ENCODE data around the gene GBA2.

The GBA2 gene

DNA sequence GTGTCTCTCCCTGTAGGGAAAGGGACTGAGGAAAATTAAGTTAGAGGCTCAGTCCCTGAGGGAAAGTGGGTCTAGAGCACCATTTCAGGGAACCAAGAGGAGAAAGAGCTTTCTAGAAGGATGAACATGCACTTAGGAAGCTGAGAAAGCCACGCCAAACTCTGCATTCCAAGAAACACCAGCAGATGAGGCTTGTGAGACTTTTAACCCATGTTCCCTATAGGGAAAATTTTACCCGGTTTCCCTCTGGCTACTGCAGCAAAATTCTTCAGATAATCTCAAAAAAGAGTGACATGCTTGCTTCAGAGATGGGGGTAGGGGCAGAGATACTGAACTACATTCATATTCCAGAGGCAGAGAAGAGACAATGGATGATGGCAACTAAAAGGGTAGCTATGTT is 25.6 kb downstream of the GBA2 start:
- peak; percentile 82 to 90 for DNase-seq
- Histone ChIP-seq H3K27ac (ENCODE audit: low read depth, low read length) (no peak overlapping the region), H2BK12ac (ENCODE audit: low read length) (no peak overlapping the region), H2BK120ac (ENCODE audit: insufficient read depth, low read length, poor library complexity) (no peak overlapping the region), H3K4me1 (ENCODE audit: control insufficient read depth in 1 of 2, insufficient read depth in 2 of 2, low read length in 2 of 2) (peaks cover 17 to 21% of the 10 kb centered on the region in 2 experiments), H2AFZ (ENCODE audit: insufficient read depth, low read length, poor library complexity) (no peak overlapping the region), H2BK5ac (ENCODE audit: low read depth, low read length, poor library complexity) (no peak overlapping the region), H3K14ac (ENCODE audit: low read length) (no peak overlapping the region), H3K18ac (ENCODE audit: low read length) (no peak overlapping the region), H3K79me2 (ENCODE audit: control insufficient read depth, insufficient read depth, low read length, poor library complexity) (peaks cover 10% of the 10 kb centered on the region), H3K36me3 (ENCODE audit: control insufficient read depth in 1 of 2, insufficient read depth in 2 of 2, low read length in 2 of 2) (peaks cover 49 to 66% of the 10 kb centered on the region in 2 experiments), H3K79me1 (ENCODE audit: low read length) (peaks cover 15% of the 10 kb centered on the region), H2AK5ac (ENCODE audit: low read length) (no peak overlapping the region), H3K4ac (ENCODE audit: low read depth, low read length) (no peak overlapping the region), H3K23ac (ENCODE audit: low read length) (no peak overlapping the region), H4K91ac (ENCODE audit: low read depth, low read length) (no peak overlapping the region), H4K12ac (ENCODE audit: low read depth, low read length) (no peak overlapping the region), H4K8ac (ENCODE audit: low read depth, low read length) (no peak overlapping the region), H3K4me3 (ENCODE audit: low read depth, low read length) (no peak overlapping the region), H3K4me2 (ENCODE audit: low read length) (no peak overlapping the region), H3K27me3 (ENCODE audit: insufficient read depth, low read length) (no peaks in the 10 kb centered on the region), H3K9ac (ENCODE audit: low read length) (no peak overlapping the region), H3K9me3 (ENCODE audit: insufficient read depth, low read depth, low read length) (no peaks in the 10 kb centered on the region)
- no CpG with 5 or more reads among the region's 2 CpGs for WGBS (ENCODE audit: extremely low coverage, insufficient coverage, insufficient read length)

DNA sequence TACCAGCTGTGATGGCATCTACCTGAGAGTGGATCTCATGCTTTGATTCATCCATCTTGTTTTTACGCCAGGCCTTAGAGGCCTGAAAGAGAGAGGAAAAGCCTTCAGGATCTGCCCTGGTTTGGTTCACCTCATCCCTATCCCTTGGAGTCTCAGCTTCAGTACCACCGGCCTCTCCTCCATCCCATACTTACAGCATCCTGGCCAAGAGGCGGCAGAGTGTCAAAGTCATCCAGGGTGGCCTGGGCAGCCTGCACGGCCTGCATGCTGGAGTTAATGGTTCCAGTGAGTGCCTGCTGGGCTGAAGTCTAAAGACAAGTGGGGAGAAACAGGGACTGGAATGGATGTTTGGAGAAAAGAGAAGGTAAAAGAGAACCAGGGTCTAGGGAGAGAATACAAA is 29.5 kb downstream of the GBA2 start:
- Histone ChIP-seq H3K9ac (ENCODE audit: low read length) (no peak overlapping the region), H2BK5ac (ENCODE audit: low read depth, low read length, poor library complexity) (no peak overlapping the region), H3K18ac (ENCODE audit: low read length) (no peak overlapping the region), H2AK5ac (ENCODE audit: low read length) (no peak overlapping the region), H3K79me1 (ENCODE audit: low read length) (no peaks in the 10 kb centered on the region), H3K9me3 (ENCODE audit: insufficient read depth, low read depth, low read length) (no peaks in the 10 kb centered on the region), H3K4ac (ENCODE audit: low read depth, low read length) (no peak overlapping the region), H3K27me3 (ENCODE audit: insufficient read depth, low read length) (no peaks in the 10 kb centered on the region), H2AFZ (ENCODE audit: insufficient read depth, low read length, poor library complexity) (no peak overlapping the region), H3K36me3 (ENCODE audit: control insufficient read depth in 1 of 2, insufficient read depth in 2 of 2, low read length in 2 of 2) (peaks cover 72 to 90% of the 10 kb centered on the region in 2 experiments), H3K14ac (ENCODE audit: low read length) (no peak overlapping the region), H3K4me2 (ENCODE audit: low read length) (no peak overlapping the region), H3K27ac (ENCODE audit: low read depth, low read length) (no peak overlapping the region), H4K8ac (ENCODE audit: low read depth, low read length) (no peak overlapping the region), H2BK12ac (ENCODE audit: low read length) (no peak overlapping the region), H3K23ac (ENCODE audit: low read length) (no peak overlapping the region), H3K79me2 (ENCODE audit: control insufficient read depth, insufficient read depth, low read length, poor library complexity) (no peaks in the 10 kb centered on the region), H4K12ac (ENCODE audit: low read depth, low read length) (no peak overlapping the region), H3K4me3 (ENCODE audit: low read depth, low read length) (no peak overlapping the region), H3K4me1 (ENCODE audit: control insufficient read depth in 1 of 2, insufficient read depth in 2 of 2, low read length in 2 of 2) (no peaks in the 10 kb centered on the region), H2BK120ac (ENCODE audit: insufficient read depth, low read length, poor library complexity) (no peak overlapping the region), H4K91ac (ENCODE audit: low read depth, low read length) (no peak overlapping the region)
- no peak for DNase-seq
- WGBS (ENCODE audit: extremely low coverage, insufficient coverage, insufficient read length): no CpG with 5 or more reads among the region's 4 CpGs

DNA sequence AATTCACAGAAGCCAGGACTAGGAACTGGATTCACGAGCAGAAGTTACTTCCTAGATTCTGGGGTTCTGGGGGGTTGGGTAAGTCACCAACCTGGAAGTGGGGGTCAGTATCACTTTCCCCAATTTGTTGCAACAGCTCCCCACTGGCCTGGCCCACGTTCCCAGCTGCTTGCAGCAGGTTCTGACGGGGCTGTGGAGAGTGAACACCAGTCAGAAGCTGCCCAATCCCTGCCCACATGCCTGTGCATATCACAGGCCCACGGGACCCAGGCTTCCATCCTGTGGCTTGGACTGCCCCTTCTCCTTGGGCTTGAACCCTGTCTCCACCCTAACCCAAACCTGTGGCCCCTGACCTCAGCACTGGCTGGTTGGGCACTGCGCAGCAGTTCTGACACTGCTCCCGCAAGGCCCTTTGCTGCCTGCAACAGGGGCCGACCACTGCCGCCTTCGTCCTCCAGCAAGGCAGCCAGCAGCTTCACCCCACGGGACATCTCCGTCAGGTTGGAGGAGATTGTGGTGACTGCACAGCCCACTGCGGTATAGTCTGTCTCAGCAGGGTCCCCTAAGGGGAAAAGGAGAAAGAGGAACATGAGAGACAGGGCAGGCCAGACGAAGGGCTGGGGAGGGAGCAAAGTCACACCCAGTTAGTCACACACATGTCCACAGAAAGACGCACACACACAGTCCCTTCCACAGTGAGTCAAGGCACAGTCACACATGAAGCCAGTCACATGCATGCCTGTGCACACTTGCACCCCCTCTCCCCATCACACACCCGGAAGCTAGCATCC is 30.1 kb downstream of the GBA2 start:
- H4K91ac ChIP-seq (ENCODE audit: low read depth, low read length): no peak overlapping the region
- no peak overlapping the region for H3K9ac ChIP-seq (ENCODE audit: low read length)
- H3K79me2 ChIP-seq (ENCODE audit: control insufficient read depth, insufficient read depth, low read length, poor library complexity): no peaks in the 10 kb centered on the region
- H4K12ac ChIP-seq (ENCODE audit: low read depth, low read length): no peak overlapping the region
- WGBS (ENCODE audit: extremely low coverage, insufficient coverage, insufficient read length): no CpG with 5 or more reads among the region's 15 CpGs
- H3K79me1 ChIP-seq (ENCODE audit: low read length): no peaks in the 10 kb centered on the region
- no peaks in the 10 kb centered on the region for H3K27me3 ChIP-seq (ENCODE audit: insufficient read depth, low read length)
- no peak overlapping the region for H2BK5ac ChIP-seq (ENCODE audit: low read depth, low read length, poor library complexity)
- H3K4me2 ChIP-seq (ENCODE audit: low read length): no peak overlapping the region
- H3K14ac ChIP-seq (ENCODE audit: low read length): no peak overlapping the region
- no peaks in the 10 kb centered on the region for H3K4me1 ChIP-seq (ENCODE audit: control insufficient read depth in 1 of 2, insufficient read depth in 2 of 2, low read length in 2 of 2)
- peaks cover 74 to 90% of the 10 kb centered on the region in 2 experiments for H3K36me3 ChIP-seq (ENCODE audit: control insufficient read depth in 1 of 2, insufficient read depth in 2 of 2, low read length in 2 of 2)
- no peak overlapping the region for H2BK120ac ChIP-seq (ENCODE audit: insufficient read depth, low read length, poor library complexity)
- H3K4me3 ChIP-seq (ENCODE audit: low read depth, low read length): peak overlapping the region; percentile 44
- no peak overlapping the region for H2AFZ ChIP-seq (ENCODE audit: insufficient read depth, low read length, poor library complexity)
- no peak overlapping the region for H3K27ac ChIP-seq (ENCODE audit: low read depth, low read length)
- no peak overlapping the region for H4K8ac ChIP-seq (ENCODE audit: low read depth, low read length)
- no peak overlapping the region for H3K23ac ChIP-seq (ENCODE audit: low read length)
- no peak overlapping the region for H2AK5ac ChIP-seq (ENCODE audit: low read length)
- no peak for DNase-seq
- no peak overlapping the region for H2BK12ac ChIP-seq (ENCODE audit: low read length)
- H3K9me3 ChIP-seq (ENCODE audit: insufficient read depth, low read depth, low read length): no peaks in the 10 kb centered on the region
- H3K18ac ChIP-seq (ENCODE audit: low read length): no peak overlapping the region
- no peak overlapping the region for H3K4ac ChIP-seq (ENCODE audit: low read depth, low read length)

DNA sequence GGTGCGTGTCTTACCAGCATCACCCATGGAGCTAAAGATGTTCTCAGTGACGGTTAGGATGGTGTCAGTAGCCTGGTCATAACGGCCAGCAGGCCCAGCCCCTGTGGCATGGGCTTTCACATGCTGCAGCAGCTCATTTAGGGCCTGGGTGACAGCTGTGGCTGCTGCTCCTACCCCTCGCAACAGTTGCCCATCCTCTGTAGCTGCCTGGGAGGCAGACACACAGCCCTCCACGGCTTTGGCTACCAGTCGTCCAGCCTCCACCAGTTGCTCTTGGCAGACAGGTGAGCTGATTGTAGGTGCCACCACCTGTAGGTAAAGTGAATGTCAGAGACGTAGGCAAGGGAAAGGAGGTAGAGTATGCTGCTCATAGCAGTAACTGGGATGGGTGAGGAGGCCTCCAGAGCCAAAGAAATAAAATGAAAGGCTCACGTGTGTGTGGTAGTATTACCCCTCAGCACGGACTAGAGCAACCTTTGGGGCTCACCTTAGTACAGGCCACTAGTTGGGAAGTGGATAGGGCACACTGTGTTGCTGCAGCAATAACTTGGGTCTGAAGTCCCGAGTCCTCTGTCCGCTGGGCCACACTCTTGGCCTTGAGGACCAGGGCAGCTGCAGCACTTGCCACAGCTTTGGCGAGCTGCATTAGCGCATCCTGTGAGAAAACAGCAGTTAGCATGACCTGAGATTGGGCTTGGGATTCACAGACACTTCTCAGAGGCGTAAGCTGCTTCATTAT is 31.7 kb downstream of the GBA2 start:
- no peak overlapping the region for H4K12ac ChIP-seq (ENCODE audit: low read depth, low read length)
- no peaks in the 10 kb centered on the region for H3K27me3 ChIP-seq (ENCODE audit: insufficient read depth, low read length)
- H2AFZ ChIP-seq (ENCODE audit: insufficient read depth, low read length, poor library complexity): no peak overlapping the region
- no peak overlapping the region for H3K14ac ChIP-seq (ENCODE audit: low read length)
- no peak overlapping the region for H3K4me3 ChIP-seq (ENCODE audit: low read depth, low read length)
- H3K27ac ChIP-seq (ENCODE audit: low read depth, low read length): no peak overlapping the region
- H4K91ac ChIP-seq (ENCODE audit: low read depth, low read length): no peak overlapping the region
- no peaks in the 10 kb centered on the region for H3K79me1 ChIP-seq (ENCODE audit: low read length)
- no peaks in the 10 kb centered on the region for H3K79me2 ChIP-seq (ENCODE audit: control insufficient read depth, insufficient read depth, low read length, poor library complexity)
- H2BK12ac ChIP-seq (ENCODE audit: low read length): no peak overlapping the region
- H3K4me1 ChIP-seq (ENCODE audit: control insufficient read depth in 1 of 2, insufficient read depth in 2 of 2, low read length in 2 of 2): no peaks in the 10 kb centered on the region
- no peak overlapping the region for H4K8ac ChIP-seq (ENCODE audit: low read depth, low read length)
- no peak overlapping the region for H3K9ac ChIP-seq (ENCODE audit: low read length)
- no CpG with 5 or more reads among the region's 14 CpGs for WGBS (ENCODE audit: extremely low coverage, insufficient coverage, insufficient read length)
- no peak overlapping the region for H3K23ac ChIP-seq (ENCODE audit: low read length)
- no peak overlapping the region for H3K4me2 ChIP-seq (ENCODE audit: low read length)
- H3K9me3 ChIP-seq (ENCODE audit: insufficient read depth, low read depth, low read length): no peaks in the 10 kb centered on the region
- no peak overlapping the region for H2BK120ac ChIP-seq (ENCODE audit: insufficient read depth, low read length, poor library complexity)
- no peak overlapping the region for H3K18ac ChIP-seq (ENCODE audit: low read length)
- no peak overlapping the region for H3K4ac ChIP-seq (ENCODE audit: low read depth, low read length)
- DNase-seq: no peak
- H2BK5ac ChIP-seq (ENCODE audit: low read depth, low read length, poor library complexity): no peak overlapping the region
- H3K36me3 ChIP-seq (ENCODE audit: control insufficient read depth in 1 of 2, insufficient read depth in 2 of 2, low read length in 2 of 2): peaks cover 74 to 86% of the 10 kb centered on the region in 2 experiments
- no peak overlapping the region for H2AK5ac ChIP-seq (ENCODE audit: low read length)

Measured in trophoblast cell (in vitro differentiated cells and primary cell).